GM18909 (cell line): Measurements from ENCODE around the gene POLR2A.

ENCODE experiments used
- ATAC-seq: cut with Tn5 transposase; IDR thresholded peaks from one replicate; pipeline ENCODE4 v1.9.1; 2021; ENCODE audit warnings: mild to moderate bottlenecking; ENCODE audit not compliant: unreplicated experiment, poor library complexity

Gene POLR2A

GRCh38 chr17:7499161-7499560, 15.0 kb downstream of the POLR2A start:
- no peak for ATAC-seq

- ATAC-seq, result no peak
Measured at GRCh38 chr17:7501729-7502128, 17.6 kb downstream of the POLR2A start.

GRCh38 chr17:7502171-7502847, 18.1 kb downstream of the POLR2A start:
- no peak for ATAC-seq

- ATAC-seq, result no peak
Measured at GRCh38 chr17:7502987-7503386, 18.8 kb downstream of the POLR2A start.

GRCh38 chr17:7503521-7503920, 19.4 kb downstream of the POLR2A start:
- no peak for ATAC-seq

GRCh38 chr17:7508145-7508544, 24.0 kb downstream of the POLR2A start:
- no peak for ATAC-seq

- no peak for ATAC-seq
Measured at GRCh38 chr17:7508846-7509245, 24.7 kb downstream of the POLR2A start.

- no peak for ATAC-seq
Measured at GRCh38 chr17:7509937-7510336, 25.8 kb downstream of the POLR2A start.

GRCh38 chr17:7511108-7511507, 26.9 kb downstream of the POLR2A start:
- ATAC-seq, result no peak

GRCh38 chr17:7512105-7512504, 27.9 kb downstream of the POLR2A start:
- no peak for ATAC-seq

- no peak for ATAC-seq
Measured at GRCh38 chr17:7512824-7513540, 28.8 kb downstream of the POLR2A start.

- ATAC-seq, result no peak
Measured at GRCh38 chr17:7513850-7514419, 29.8 kb downstream of the POLR2A start.

- ATAC-seq, result no peak
Measured at GRCh38 chr17:7515911-7516610, 31.9 kb downstream of the POLR2A start.

- ATAC-seq, result no peak
Measured at GRCh38 chr17:7523033-7523432, 38.9 kb downstream of the POLR2A start.

GRCh38 chr17:7528842-7529241, 44.7 kb downstream of the POLR2A start:
- no peak for ATAC-seq

GRCh38 chr17:7530023-7530900, 46.1 kb downstream of the POLR2A start:
- no peak for ATAC-seq

- no peak for ATAC-seq
Measured at GRCh38 chr17:7538050-7538449, 53.9 kb downstream of the POLR2A start.

GRCh38 chr17:7538891-7539545, 54.9 kb downstream of the POLR2A start:
- ATAC-seq, result no peak

GRCh38 chr17:7541074-7541621, 57.0 kb downstream of the POLR2A start:
- ATAC-seq, result no peak
